ENCODE data around the gene TRAPPC1.

The TRAPPC1 gene

GRCh38 chr17:7881276-7882054 is 50.3 kb downstream of the TRAPPC1 start:
- no peak for DNase-seq (ENCODE audit: low read depth in 2 of 3, low spot score in 2 of 3)
